ENCODE data around the gene VTI1A.
A peak's percentile ranks its signal among the peaks of the same experiment; 100 is the strongest.
"Not testable (repeated sequence)": the region's sequence is repeated elsewhere in the genome, so short reads cannot be mapped to it uniquely, and the experiment has no call there.

Gene VTI1A

GRCh38 chr10:112454910-112455779 lies 8.1 kb downstream of the VTI1A start:
- no peak for DNase-seq (ENCODE audit: low read depth in 3 of 3)

- no peak for DNase-seq (ENCODE audit: low read depth in 3 of 3)
These were observed 9.5 kb downstream of the VTI1A start for GRCh38 chr10:112456533-112456932.

- DNase-seq (ENCODE audit: low read depth in 3 of 3): no peak
These were observed 13.4 kb downstream of the VTI1A start for GRCh38 chr10:112460366-112460765.

GRCh38 chr10:112461029-112461887 lies 14.2 kb downstream of the VTI1A start:
- DNase-seq (ENCODE audit: low read depth in 3 of 3): peak in 2 of 3 experiments; percentile 17 to 18

GRCh38 chr10:112464074-112464473 lies 17.1 kb downstream of the VTI1A start:
- not testable (repeated sequence) for DNase-seq (ENCODE audit: low read depth in 3 of 3)

GRCh38 chr10:112465299-112465883 lies 18.4 kb downstream of the VTI1A start:
- no peak for DNase-seq (ENCODE audit: low read depth in 3 of 3)

- no peak for DNase-seq (ENCODE audit: low read depth in 3 of 3)
These were observed 19.8 kb downstream of the VTI1A start for GRCh38 chr10:112466802-112467201.

GRCh38 chr10:112467541-112468075 lies 20.6 kb downstream of the VTI1A start:
- no peak for DNase-seq (ENCODE audit: low read depth in 3 of 3)

GRCh38 chr10:112471878-112472487 lies 25.0 kb downstream of the VTI1A start:
- DNase-seq (ENCODE audit: low read depth in 3 of 3): no peak

- DNase-seq (ENCODE audit: low read depth in 3 of 3): no peak
These were observed 28.7 kb downstream of the VTI1A start for GRCh38 chr10:112475575-112476218.

- DNase-seq (ENCODE audit: low read depth in 3 of 3): no peak
These were observed 34.6 kb downstream of the VTI1A start for GRCh38 chr10:112481602-112482001.

GRCh38 chr10:112484399-112484798 lies 37.4 kb downstream of the VTI1A start:
- DNase-seq (ENCODE audit: low read depth in 3 of 3): no peak

GRCh38 chr10:112487964-112488363 lies 40.9 kb downstream of the VTI1A start:
- DNase-seq (ENCODE audit: low read depth in 3 of 3): no peak

GRCh38 chr10:112490545-112490944 lies 43.5 kb downstream of the VTI1A start:
- no peak for DNase-seq (ENCODE audit: low read depth in 3 of 3)

GRCh38 chr10:112491144-112491543 lies 44.1 kb downstream of the VTI1A start:
- DNase-seq (ENCODE audit: low read depth in 3 of 3): no peak

- no peak for DNase-seq (ENCODE audit: low read depth in 3 of 3)
These were observed 45.7 kb downstream of the VTI1A start for GRCh38 chr10:112492736-112493135.

GRCh38 chr10:112497347-112497950 lies 50.4 kb downstream of the VTI1A start:
- no peak for DNase-seq (ENCODE audit: low read depth in 3 of 3)

- DNase-seq (ENCODE audit: low read depth in 3 of 3): no peak
These were observed 51.8 kb downstream of the VTI1A start for GRCh38 chr10:112498806-112499205.

GRCh38 chr10:112499985-112500384 lies 53.0 kb downstream of the VTI1A start:
- not testable (repeated sequence) for DNase-seq (ENCODE audit: low read depth in 3 of 3)

GRCh38 chr10:112502536-112502935 lies 55.5 kb downstream of the VTI1A start:
- DNase-seq (ENCODE audit: low read depth in 3 of 3): no peak

GRCh38 chr10:112503643-112504042 lies 56.6 kb downstream of the VTI1A start:
- no peak for DNase-seq (ENCODE audit: low read depth in 3 of 3)
